BLaER1 (cell line): ENCODE measurements around the gene BROX.
A peak's percentile ranks its signal among the peaks of the same experiment; 100 is the strongest.

Source experiments
- H3K27ac ChIP-seq: shearing (Covaris generic); formaldehyde crosslinking; 2 replicates; pipeline ENCODE4 v1.8.1; 2022
- H3K27me3 ChIP-seq: shearing (Covaris generic); formaldehyde crosslinking; 2 replicates; pipeline ENCODE4 v1.8.1; 2022
- H3K36me3 ChIP-seq: shearing (Covaris generic); formaldehyde crosslinking; 2 replicates; pipeline ENCODE4 v1.8.1; 2022
- H3K4me1 ChIP-seq: shearing (Covaris generic); formaldehyde crosslinking; 2 replicates; pipeline ENCODE4 v1.8.1; 2022
- H3K4me2 ChIP-seq: shearing (Covaris generic); formaldehyde crosslinking; 2 replicates; pipeline ENCODE4 v1.8.1; 2022
- H3K4me3 ChIP-seq: shearing (Covaris generic); formaldehyde crosslinking; 2 replicates; pipeline ENCODE4 v1.8.1; 2022
- H3K9ac ChIP-seq: shearing (Covaris generic); formaldehyde crosslinking; 2 replicates; pipeline ENCODE4 v1.8.1; 2022
- H3K9me3 ChIP-seq: shearing (Covaris generic); formaldehyde crosslinking; 2 replicates; pipeline ENCODE4 v1.8.1; 2022
- H4K20me1 ChIP-seq: shearing (Covaris generic); formaldehyde crosslinking; 2 replicates; pipeline ENCODE4 v1.8.1; 2022
- Cebpa-rat ChIP-seq: shearing (Covaris generic); IDR thresholded peaks from 2 replicates; pipeline ENCODE4 v1.8.1; 2022

BROX gene

DNA sequence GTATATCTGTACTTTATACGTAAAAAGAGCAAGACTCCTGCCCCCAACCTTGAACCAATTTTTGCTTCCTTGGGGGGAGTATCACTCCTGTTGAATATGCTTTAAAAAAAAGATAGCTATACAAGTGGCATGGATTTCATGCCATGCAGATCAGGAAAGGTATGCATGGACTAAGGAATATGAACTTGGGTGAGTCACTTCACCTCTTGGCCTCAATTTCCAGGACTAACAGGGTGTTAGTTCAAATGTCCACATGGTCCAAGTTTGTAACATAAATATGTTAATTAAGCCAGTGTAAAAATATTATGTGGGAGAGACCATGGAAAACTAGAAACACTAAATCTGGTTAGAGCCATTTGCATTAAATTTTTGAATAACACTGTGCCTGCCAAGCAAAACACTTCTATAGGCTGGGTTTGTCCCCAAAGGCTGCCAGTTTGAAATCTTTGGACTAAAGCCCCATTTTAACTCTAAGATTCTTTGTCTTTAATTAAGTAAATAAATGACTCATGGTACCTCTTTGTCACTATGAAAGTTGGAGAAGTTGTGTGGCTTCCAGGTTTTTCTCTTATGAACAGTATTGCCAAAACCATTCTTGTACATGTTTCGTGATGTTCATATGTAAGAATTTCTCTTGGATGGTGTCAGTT, 57.7 kb downstream of the BROX start:
- Histone ChIP-seq H3K4me1 (peaks cover 43% of the 10 kb centered on the region), H3K27me3 (no peaks in the 10 kb centered on the region), H3K9me3 (peaks cover 37% of the 10 kb centered on the region), H3K9ac (no peak overlapping the region), H3K4me3 (no peak overlapping the region), H3K27ac (peak overlapping the region; percentile 96), H3K4me2 (peak overlapping the region; percentile 25; the same call in 1 of the 2 replicates), H4K20me1 (no peaks in the 10 kb centered on the region), H3K36me3 (0 out of 2 replicates have a peak, but pooled peaks cover 5% of the 10 kb centered on the region)
- TF ChIP-seq Cebpa-rat: no peak

DNA sequence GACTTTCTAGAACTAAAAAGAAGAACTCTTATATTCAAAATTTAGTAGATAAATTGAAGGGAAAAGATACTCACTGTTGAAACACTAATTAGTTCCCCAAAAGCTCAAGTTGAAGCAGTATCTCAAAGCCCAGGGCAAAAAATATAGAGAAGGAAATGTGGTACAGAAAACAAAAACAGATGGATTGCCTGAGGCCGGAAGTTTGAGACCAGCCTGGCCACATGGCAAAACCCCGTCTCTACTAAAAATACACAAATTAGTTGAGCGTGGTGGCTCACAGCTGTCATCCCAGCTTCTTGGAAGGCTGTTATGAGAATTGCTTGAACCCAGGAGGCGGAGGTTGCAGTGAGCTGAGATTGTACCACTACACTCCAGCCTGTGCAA, 60.6 kb downstream of the BROX start:
- Histone ChIP-seq H3K27me3 (no peaks in the 10 kb centered on the region), H3K4me3 (peak overlapping the region; percentile 45; the same call in 1 of the 2 replicates), H3K9me3 (peaks cover 30% of the 10 kb centered on the region), H3K36me3 (0 out of 2 replicates have a peak, but pooled peaks cover 5% of the 10 kb centered on the region), H3K9ac (peak overlapping the region; percentile 77), H4K20me1 (no peaks in the 10 kb centered on the region), H3K4me1 (peaks cover 47% of the 10 kb centered on the region), H3K4me2 (peak overlapping the region; percentile 82), H3K27ac (peak overlapping the region; percentile 96)
- no peak for TF ChIP-seq Cebpa-rat

DNA sequence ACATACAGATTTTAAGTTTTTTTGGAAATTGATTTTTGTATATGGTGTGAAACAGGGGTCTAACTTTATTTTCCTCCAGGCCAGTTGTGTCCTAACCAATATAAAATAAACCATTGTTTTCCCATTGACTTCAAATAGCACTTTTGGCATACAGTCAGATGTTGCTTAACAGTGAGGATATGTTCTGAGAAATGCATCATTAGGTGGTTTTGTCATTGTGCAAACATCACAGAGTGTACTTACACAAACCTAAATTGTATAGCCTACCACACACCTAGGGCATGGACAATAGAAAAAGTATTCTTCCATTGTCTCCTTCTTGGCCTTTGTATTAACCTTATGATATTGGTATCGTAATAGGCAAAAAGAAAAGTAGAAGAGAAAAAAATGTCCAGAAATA, 65.1 kb downstream of the BROX start:
- TF ChIP-seq Cebpa-rat: no peak

DNA sequence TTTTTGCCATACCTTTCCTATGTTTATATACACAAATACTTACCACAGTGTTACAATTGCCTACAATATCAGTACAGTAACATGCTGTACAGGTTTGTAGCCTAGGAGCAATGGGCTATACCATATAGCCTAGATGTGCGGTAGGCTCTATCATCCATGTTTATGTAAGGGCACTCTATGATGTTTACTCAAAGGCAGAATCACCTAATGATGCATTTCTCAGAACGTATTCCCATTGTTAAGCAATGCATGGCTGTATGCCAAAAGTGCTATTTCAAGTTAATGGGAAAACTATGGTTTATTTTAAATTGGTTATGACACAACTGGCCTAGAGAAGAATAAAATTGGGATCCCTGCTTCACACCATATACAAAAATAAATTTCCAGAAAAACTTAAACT, 65.6 kb downstream of the BROX start:
- H3K9me3 ChIP-seq: peaks cover 20% of the 10 kb centered on the region; the same call in 1 of the 2 replicates
- no peaks in the 10 kb centered on the region for H4K20me1 ChIP-seq
- H3K27me3 ChIP-seq: no peaks in the 10 kb centered on the region
- peaks cover 22% of the 10 kb centered on the region for H3K4me1 ChIP-seq
- no peak for TF ChIP-seq Cebpa-rat
- H3K36me3 ChIP-seq: no peaks in the 10 kb centered on the region
- H3K4me3 ChIP-seq: no peak overlapping the region
- no peak overlapping the region for H3K27ac ChIP-seq
- H3K4me2 ChIP-seq: no peak overlapping the region
- H3K9ac ChIP-seq: no peak overlapping the region

More for the DNA sequence above, 65.1 kb downstream of the BROX start:
- no peaks in the 10 kb centered on the region for H3K27me3 ChIP-seq
- no peak overlapping the region for H3K9ac ChIP-seq
- peaks cover 20% of the 10 kb centered on the region; the same call in 1 of the 2 replicates for H3K9me3 ChIP-seq
- H3K4me3 ChIP-seq: no peak overlapping the region
- H3K4me1 ChIP-seq: peaks cover 24% of the 10 kb centered on the region
- H3K4me2 ChIP-seq: no peak overlapping the region
- H3K27ac ChIP-seq: no peak overlapping the region
- no peaks in the 10 kb centered on the region for H4K20me1 ChIP-seq
- H3K36me3 ChIP-seq: no peaks in the 10 kb centered on the region

DNA sequence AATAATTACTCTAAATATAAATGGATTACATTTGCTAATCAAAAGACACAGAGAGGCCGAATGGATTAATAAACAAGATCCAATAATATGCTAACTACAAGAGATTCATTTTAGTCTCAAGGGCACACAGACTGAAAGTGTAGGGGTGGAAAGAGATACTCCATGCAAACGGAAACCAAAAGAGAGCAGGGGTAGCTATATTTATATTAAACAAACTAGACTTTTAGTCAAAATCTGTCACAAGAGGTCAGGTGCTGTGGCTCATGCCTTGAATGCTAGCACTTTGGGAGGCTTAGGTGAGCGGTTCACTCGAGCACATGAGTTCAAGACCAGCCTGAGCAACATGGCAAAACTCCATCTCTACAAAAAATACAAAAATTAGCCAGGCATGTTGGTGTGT, 68.9 kb downstream of the BROX start:
- Histone ChIP-seq H3K9me3 (peaks cover 17% of the 10 kb centered on the region; the same call in 1 of the 2 replicates), H3K4me2 (no peak overlapping the region), H3K9ac (no peak overlapping the region), H4K20me1 (no peaks in the 10 kb centered on the region), H3K4me3 (no peak overlapping the region), H3K36me3 (no peaks in the 10 kb centered on the region), H3K4me1 (peaks cover 14% of the 10 kb centered on the region), H3K27me3 (no peaks in the 10 kb centered on the region), H3K27ac (no peak overlapping the region)
- no peak for TF ChIP-seq Cebpa-rat

DNA sequence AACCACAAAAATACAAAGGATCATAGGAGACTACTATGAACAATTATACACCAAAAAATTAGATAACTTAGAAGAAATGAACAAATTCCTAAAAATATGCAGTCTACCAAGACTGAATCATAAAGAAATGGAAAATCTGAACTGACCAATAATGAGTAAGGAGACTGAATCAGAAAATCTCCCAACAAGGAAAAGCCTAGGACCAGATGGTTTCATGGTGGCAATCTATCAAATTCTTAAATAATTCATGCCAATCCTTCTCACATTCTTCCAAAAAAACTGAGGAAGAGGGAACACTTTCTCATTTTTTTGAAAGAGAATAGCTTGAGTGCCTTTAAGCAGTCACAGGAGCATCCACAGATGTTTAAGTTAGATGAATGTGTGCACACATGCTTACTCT, 70.7 kb downstream of the BROX start:
- Histone ChIP-seq H3K9ac (no peak overlapping the region), H3K36me3 (no peaks in the 10 kb centered on the region), H3K27me3 (no peaks in the 10 kb centered on the region), H3K4me3 (no peak overlapping the region), H3K27ac (no peak overlapping the region), H3K4me2 (no peak overlapping the region), H3K4me1 (peaks cover 14% of the 10 kb centered on the region), H3K9me3 (peaks cover 17% of the 10 kb centered on the region; the same call in 1 of the 2 replicates), H4K20me1 (no peaks in the 10 kb centered on the region)
- no peak for TF ChIP-seq Cebpa-rat

DNA sequence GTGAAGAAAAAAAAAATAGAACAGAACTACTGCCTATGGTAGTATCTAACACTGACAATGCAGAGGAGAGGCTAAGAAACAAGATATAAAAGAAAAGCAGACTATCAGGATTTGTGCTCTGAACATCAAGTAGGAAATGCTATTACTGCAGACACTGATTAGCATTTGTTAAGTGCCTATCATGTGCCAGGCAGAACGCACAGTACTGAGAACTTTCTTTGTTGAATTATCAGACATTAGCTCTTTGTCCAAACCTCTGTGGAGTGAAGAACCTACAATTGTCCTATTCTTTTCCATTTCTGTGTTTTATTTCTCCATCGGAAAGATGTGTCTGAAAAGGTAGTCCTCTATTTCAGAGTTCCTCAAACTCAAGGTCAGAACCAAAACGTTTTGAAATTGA, 72.0 kb downstream of the BROX start:
- peaks cover 24% of the 10 kb centered on the region for H3K4me1 ChIP-seq
- H3K9ac ChIP-seq: no peak overlapping the region
- H4K20me1 ChIP-seq: no peaks in the 10 kb centered on the region
- H3K27ac ChIP-seq: no peak overlapping the region
- H3K36me3 ChIP-seq: no peaks in the 10 kb centered on the region
- TF ChIP-seq Cebpa-rat: no peak
- no peak overlapping the region for H3K4me2 ChIP-seq
- no peak overlapping the region for H3K4me3 ChIP-seq
- peaks cover 28% of the 10 kb centered on the region for H3K9me3 ChIP-seq
- H3K27me3 ChIP-seq: no peaks in the 10 kb centered on the region
